GM19468 (cell line): Measurements from ENCODE around the gene VWA8.
A peak's percentile ranks its signal among the peaks of the same experiment; 100 is the strongest.

Experiments used
- ATAC-seq: cut with Tn5 transposase; IDR thresholded peaks from one replicate; pipeline ENCODE4 v1.9.1; 2021; ENCODE audit warnings: mild to moderate bottlenecking, moderate library complexity, moderate number of reproducible peaks; ENCODE audit not compliant: unreplicated experiment; ENCODE audit errors: extremely low read depth

VWA8 gene

GRCh38 chr13:41701676-41702075 is 259.2 kb downstream of the VWA8 start:
- no peak for ATAC-seq

- no peak for ATAC-seq
Measured at GRCh38 chr13:41700790-41701310, 260.1 kb downstream of the VWA8 start.

GRCh38 chr13:41699759-41700158 is 261.1 kb downstream of the VWA8 start:
- ATAC-seq = no peak

- ATAC-seq = no peak
Measured at GRCh38 chr13:41697578-41697977, 263.3 kb downstream of the VWA8 start.

- ATAC-seq = no peak
Measured at GRCh38 chr13:41696163-41697003, 264.5 kb downstream of the VWA8 start.

GRCh38 chr13:41694545-41695301 is 266.2 kb downstream of the VWA8 start:
- ATAC-seq = no peak

GRCh38 chr13:41693434-41693833 is 267.5 kb downstream of the VWA8 start:
- no peak for ATAC-seq

- ATAC-seq = no peak
Measured at GRCh38 chr13:41691274-41691673, 269.6 kb downstream of the VWA8 start.

GRCh38 chr13:41682766-41683165 is 278.1 kb downstream of the VWA8 start:
- ATAC-seq = no peak

- ATAC-seq = no peak
Measured at GRCh38 chr13:41682001-41682400, 278.9 kb downstream of the VWA8 start.

GRCh38 chr13:41681587-41681986 is 279.3 kb downstream of the VWA8 start:
- no peak for ATAC-seq

- ATAC-seq = no peak
Measured at GRCh38 chr13:41680900-41681299, 280.0 kb downstream of the VWA8 start.

- no peak for ATAC-seq
Measured at GRCh38 chr13:41678848-41679247, 282.1 kb downstream of the VWA8 start.

GRCh38 chr13:41678249-41678648 is 282.7 kb downstream of the VWA8 start:
- ATAC-seq = no peak

GRCh38 chr13:41675306-41675705 is 285.6 kb downstream of the VWA8 start:
- no peak for ATAC-seq

- ATAC-seq = no peak
Measured at GRCh38 chr13:41674246-41674645, 286.7 kb downstream of the VWA8 start.

- no peak for ATAC-seq
Measured at GRCh38 chr13:41673640-41674039, 287.3 kb downstream of the VWA8 start.

- ATAC-seq = no peak
Measured at GRCh38 chr13:41670873-41671443, 290.0 kb downstream of the VWA8 start.

- peak; percentile 87 for ATAC-seq
Measured at GRCh38 chr13:41668130-41668757, 292.7 kb downstream of the VWA8 start.

GRCh38 chr13:41666644-41667043 is 294.3 kb downstream of the VWA8 start:
- ATAC-seq = no peak
